ENCODE data around the gene HECTD3.
"Not testable (repeated sequence)": the region's sequence is repeated elsewhere in the genome, so short reads cannot be mapped to it uniquely, and the experiment has no call there.

The HECTD3 gene

GRCh38 chr1:45013551-45014209 lies 2.6 kb upstream of the HECTD3 start:
- no peak for DNase-seq

DNA sequence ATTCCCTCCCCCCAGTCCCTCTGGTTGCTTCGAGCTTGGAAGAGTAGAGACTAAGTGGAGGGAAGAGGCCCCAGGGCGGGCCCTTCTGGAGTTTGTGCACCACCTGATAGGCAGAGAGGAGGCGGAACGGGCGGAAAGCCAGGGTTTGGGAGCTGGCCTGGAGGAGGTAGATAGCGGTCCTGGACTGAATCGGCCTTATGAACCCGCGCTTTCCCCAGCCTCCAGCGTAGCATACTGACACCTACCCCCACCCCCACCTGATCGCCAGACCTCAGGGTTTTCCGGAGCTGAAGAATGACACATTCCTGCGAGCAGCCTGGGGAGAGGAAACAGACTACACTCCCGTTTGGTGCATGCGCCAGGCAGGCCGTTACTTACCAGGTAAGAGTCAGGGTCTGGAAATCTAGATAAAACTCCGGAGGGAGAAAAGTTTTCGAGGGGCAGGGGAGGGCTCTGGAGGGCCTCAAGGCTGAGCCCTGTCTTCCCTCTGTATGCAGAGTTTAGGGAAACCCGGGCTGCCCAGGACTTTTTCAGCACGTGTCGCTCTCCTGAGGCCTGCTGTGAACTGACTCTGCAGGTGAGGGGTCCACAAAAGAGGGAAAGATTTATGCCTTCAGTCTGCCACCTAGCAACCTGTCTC lies 1.6 kb upstream of the HECTD3 start:
- peak; percentile 19 for DNase-seq

DNA sequence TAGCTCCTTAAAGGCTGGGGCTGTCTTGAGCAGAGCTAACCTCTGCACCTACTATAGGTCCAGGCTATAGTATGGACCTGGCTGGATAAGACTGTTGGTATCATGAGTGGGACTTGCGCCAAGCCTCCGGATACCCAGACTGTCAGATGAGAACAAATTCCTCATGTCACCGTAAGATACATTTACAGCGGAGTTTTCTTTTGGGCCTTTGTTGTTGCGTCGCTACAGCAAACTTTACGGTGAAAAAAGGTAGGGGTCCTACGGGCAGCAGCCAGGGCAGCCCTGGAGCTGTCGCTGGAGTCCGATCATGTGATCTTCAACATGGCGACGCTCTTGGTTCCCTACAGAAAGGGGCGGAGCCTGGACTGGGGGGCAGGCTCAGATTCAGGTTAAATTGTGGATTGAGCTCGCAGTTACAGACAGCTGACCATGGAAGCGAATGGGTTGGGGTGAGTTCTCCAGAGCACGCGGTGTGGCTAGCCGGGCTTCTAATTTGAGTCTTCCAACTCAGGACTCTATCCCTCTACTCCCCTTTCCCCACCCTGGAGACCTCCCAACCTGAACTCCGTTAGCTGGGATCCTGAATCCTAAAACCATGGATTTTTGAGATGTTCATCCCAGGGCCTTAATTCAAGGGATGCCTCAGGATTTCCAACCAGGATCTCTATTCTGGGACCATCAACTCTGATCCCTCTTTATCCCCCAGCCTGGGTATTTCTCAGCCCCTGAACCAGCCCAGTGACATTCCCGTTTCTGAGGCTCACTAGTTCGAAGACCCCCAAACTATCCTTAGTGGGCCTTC lies 914 bp upstream of the HECTD3 start, which contains the start of gene UROD:
Gene UROD, plus strand, starts transcription at position 418 of the 802 bp plus-strand sequence. Its CDS starts 12 bp downstream, at position 430.
- DNase-seq: peak; percentile 91

DNA sequence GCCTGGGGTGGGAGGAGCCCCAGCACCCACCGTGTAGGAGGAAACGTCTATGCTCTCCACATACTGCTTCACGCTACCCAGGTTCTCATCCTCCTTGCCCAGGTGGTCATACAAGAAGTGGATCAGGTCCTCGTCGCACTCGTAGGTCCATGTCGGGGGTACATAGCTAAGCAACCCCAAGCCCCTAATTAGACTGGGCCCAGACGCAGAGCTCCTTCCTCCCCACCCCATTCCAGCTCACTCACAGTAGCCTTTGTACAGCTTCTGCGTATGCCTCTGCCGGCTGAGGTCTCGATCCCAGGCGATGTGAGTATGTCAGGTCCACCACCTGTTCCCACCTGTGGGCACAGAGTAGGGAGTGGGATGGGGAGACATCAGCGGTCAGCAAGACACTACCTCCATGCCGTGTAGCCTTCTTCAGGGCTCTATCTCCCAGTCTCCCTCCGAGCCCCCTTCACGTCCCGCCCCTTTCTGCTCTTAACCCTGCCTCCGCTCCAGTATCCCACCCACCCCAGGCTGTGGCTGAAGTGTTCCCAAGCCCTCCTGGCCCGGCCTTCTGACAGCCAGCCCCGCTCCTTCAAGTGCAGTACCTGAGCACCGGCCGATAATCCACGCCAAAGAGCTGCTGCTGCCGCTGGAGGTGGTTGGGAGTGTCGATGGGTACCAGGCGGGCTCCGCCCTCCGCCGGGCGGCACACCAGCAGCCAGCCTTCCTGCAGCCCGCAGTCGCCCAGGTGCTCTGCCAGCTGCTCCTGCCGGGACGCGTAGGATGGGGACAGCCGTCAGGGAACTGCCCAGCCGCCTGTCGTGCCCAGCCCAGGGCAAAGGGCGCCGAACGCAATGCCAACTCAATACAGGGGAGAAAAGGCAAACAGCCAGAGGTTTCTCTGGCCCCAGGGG lies 919 bp downstream of the HECTD3 start:
- DNase-seq: peak; percentile 24

DNA sequence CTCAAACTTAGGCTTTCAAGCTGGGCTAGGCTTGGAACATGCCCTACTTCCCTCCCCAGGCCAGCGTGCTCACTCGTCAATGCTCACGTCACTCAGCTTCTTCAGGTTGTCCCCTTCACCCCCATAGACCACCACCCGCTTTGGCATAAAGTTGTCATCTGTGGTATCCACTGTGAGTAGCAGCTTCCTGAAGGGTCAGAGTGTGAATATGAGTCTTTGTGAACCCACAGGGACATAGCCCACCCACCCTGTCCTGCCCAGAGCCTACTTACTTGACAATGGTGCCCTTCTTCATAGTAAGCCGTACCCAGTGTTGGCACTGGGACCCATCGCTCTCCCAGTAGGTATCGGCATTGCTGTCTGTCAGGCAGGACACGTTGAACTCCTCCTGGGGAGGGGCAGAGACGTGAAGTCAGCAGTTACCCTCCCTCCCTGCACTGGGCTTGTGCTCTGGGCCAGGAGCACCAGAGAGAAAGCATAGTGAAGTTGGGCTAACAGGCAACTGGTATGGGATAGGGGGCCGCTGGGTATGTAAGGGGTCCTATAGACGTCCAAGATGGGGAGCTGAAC lies 1.7 kb downstream of the HECTD3 start:
- no peak for DNase-seq

DNA sequence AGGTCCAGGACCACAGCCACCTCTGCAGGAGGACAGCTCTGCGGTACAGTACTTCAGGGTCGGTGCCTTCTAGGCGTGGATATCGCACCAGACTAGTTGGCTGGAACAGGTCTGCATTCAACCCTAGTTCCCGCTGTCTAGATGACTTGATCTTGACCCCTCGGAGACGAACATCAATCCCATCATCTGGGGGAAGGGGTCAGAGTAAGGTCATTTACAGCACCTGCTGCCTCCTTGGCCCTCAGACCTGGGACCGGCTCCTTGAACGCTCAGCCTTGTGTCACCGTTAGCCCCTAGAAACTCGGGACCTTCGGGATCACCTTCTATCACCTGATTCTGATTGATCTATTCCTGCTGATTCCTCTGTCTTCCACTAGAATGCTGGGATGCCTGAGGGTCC lies 2.6 kb downstream of the HECTD3 start:
- DNase-seq: no peak

DNA sequence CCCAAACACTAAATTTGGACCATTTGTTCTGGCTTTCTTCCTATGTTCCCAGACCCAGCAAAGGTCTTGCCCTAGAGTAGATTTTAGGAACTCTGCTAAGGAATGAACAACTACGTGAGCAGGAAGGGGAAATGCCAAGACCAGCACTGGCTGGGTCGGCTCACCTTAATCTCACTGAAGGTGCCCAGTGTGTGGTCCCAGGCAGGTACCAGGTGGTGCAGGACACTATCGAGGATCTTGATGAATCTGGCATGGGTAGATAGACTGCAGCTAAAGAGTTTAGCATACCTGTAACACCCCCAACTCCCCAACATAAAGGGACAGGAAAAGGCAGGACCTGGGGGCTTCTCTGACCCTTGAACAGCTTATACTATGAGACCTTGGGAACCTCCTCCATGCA lies 3.0 kb downstream of the HECTD3 start:
- no peak for DNase-seq

DNA sequence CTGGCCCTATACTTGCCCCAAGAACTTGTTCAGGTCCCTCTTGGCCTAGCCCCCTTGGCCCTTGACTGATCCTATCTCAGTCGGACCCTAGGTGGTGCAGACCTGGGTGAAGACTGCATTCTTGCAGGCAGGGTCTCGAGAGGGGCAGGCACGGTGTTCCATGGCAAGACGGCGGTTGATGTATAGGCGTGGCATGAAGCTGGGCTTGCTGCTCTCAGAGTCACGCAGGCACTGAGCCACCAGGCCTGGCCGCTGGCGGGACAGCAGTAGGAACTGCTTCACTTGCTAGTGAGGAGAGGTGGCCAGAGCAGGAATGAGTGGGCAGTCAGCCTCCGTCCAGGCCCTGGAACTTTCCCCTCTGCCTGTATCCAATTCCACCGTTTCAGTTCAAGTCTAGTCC lies 3.8 kb downstream of the HECTD3 start:
- DNase-seq: no peak

- no peak for DNase-seq
Measured at GRCh38 chr1:45005761-45006160, 5.4 kb downstream of the HECTD3 start.

GRCh38 chr1:45004281-45004920 lies 6.7 kb downstream of the HECTD3 start:
- DNase-seq: no peak

- DNase-seq: no peak
Measured at GRCh38 chr1:45003741-45004140, 7.4 kb downstream of the HECTD3 start.

DNA sequence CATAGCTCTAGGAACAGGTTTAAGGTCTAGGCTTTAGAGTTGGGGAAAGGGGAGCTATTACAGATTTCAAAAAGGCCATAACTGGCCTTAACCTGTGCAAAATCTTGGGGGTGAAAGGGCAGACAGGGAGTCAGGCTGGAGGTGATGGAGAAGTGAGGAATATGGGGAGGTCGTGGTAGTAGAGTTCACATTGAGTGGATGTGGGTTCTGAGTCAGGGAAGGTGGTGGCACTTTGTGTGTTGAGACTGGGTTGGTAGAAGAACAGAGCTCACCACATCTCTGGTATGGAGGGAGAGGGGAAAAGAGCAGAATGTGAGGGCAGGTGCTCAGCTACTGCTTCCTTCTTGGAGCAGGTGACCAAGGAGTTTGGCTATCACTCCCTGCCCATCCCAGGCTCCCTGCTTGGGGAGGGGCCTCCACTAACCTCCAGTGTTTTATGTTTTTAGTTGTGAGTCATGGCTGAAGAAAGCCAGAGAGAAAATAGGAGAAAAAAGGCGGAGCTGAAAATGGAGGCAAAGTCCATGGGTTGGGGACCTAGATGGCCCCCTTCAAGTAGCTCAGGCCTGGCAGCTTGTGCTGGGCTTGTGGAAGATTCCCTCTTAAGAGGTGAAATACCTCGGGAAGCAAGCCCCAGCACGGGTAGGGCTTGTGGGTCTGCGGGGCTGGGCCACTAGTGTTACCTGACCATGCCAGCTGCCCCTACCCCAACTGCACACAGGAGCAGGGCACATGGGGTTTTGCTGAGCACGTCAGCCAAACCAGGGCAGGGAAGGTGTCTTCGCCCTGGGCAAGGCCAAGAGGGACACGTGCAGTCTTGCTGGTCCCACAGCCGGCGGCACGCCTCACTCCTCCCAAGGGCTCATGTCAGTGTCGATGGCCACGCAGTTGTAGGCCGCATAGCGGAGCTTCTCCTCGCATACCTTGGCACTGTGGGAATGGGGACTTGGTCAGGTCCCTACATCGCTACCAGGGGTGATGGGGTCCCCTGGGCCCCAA lies 8.2 kb downstream of the HECTD3 start:
- no peak for DNase-seq

- not testable (repeated sequence) for DNase-seq
Measured at GRCh38 chr1:45001576-45001975, 9.5 kb downstream of the HECTD3 start.

DNA sequence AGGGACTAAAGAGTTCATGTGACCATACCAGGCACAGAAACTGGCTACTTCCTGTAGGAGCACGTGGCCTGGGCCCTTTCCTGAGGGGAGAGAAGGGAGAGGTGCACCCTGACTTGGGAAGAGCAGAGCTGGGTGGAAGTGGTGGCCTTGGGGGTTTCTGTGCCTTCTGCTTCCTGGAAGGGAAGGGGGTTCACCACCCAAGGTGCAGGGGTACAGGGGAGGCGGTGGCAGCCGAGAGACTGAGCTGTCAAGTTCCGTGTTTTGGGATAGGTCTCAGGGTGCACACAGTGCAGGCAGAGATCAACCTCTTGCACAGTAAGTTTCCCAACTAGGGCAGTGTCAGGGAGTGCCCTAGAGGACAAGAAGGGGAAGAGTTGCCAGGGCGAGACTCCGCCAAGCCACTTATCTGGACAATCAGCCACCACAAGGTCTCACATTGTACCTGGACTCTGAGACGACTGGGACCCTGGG lies 10.1 kb downstream of the HECTD3 start:
- no peak for DNase-seq

DNA sequence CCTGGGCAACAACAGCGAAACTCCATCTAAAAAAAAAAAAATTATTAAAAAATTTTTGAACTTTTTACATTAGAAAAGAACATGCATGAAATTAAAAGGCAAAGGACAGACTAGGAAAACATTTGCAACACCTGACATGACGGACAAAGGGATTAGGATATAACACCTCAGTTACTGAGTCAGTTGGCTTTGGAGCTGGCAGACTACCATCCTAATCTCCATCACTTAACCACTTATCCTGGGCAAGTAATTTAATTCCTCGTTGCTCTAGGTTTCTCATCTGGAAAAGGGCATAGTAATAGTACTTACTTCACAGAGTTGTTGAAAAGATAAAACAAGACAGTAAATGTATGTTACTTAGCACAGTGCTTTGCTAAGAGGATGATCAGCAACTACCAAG lies 11.9 kb downstream of the HECTD3 start:
- no peak for DNase-seq

GRCh38 chr1:44995467-44996238 lies 15.5 kb downstream of the HECTD3 start:
- no peak for DNase-seq

DNA sequence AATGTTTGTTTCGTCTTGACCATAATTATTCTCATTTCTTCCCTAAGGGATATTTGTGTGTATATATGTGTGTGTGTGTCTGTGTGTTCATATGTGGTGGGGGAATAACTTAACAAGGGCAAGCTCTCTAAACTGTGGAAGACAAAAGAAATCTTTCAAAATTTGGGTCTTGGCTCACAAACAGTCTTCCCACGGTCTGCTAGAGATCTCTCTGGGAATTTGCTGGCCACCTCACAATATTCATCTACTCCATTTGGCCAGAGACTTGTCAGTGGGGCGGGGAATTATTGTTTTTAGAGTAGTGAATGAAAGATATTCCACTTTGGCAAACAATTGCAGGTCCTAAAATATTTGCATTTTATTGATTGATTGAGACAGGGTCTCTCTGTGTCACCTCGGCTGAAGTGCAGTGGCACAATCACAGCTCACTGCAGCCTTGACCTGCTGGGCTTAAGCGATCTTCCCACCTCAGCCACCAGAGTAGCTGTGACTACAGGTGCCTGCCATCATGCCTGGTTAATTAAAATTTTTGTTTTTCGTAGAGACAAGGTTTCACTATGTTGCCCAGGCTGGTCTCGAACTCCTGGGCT lies 16.7 kb downstream of the HECTD3 start:
- no peak for DNase-seq

DNA sequence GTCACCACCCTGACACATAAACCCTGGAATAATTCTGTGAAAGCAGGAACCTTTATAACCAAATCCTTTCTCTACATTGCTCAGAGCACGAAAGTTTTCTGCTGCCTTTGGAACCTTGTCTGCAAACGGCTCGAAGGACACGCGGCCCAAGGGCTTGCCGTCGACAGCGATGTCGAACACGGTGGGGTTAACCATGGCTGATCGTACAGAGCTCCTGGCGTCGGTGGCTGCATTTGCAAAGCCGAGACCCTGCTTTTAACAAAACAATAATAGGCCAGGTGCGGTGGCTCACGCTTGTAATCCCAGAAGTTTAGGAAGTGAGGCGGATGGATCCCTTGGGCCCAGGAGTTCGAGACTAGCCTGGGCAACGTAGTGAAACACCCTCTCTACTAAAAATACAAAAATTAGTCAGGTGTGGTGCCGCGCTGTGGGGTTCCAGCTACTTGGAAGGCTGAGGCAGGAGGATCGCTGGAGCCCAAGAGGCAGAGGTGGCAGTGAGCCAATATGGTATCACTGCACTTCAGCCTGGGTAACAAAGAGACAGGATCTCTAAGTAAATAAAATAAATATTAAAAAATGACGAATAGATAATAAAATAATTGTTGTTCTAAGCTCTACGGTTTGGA lies 22.5 kb downstream of the HECTD3 start:
- no peak for DNase-seq
